Pancreas (tissue), 10 donors: Measurements from ENCODE around the gene FANCC. TPM values are rescaled to one million over a fixed set of nuclear protein-coding genes. Genes with fewer than 3 reads are reported as not detected.
"Not testable (repeated sequence)": the region's sequence is repeated elsewhere in the genome, so short reads cannot be mapped to it uniquely, and the experiment has no call there.

Source experiments
- ATAC-seq, 4 donors: fragments of 200-7000 bp; cut with Tn5 transposase; one replicate each; pipeline versions ENCODE4 v1.8.0 to v1.9.1; 2020; ENCODE audit warnings: mild to moderate bottlenecking in 4 of 4, moderate library complexity in 4 of 4
- DNase-seq, 6 donors: peaks; one replicate each; pipeline ENCODE4 v3.0.0-alpha.2; 2020
- FAIRE-seq: peaks from 2 replicates; lab custom pipeline; 2012; peaks lifted over from hg19 to GRCh38; lab: Jason Lieb, UNC
- H3K27ac ChIP-seq, 4 donors: fragments of 200-600 bp; sonication (generic); 1 replicate in 3 of 4; 2 replicates in 1 of 4; pipeline versions ENCODE4 v1.5.0 to v1.8.0; 2020
- H3K27me3 ChIP-seq, 4 donors: fragments of 200-600 bp; one replicate each; pipeline ENCODE4 v1.8.0; 2021
- H3K36me3 ChIP-seq, 3 donors: fragments of 200-600 bp; sonication (generic) in 1 of 3; one replicate each; pipeline versions ENCODE4 v1.5.0 to v1.8.0; 2020 to 2021
- H3K4me1 ChIP-seq, 3 donors: fragments of 200-600 bp; one replicate each; pipeline ENCODE4 v1.8.0; 2021
- H3K4me3 ChIP-seq, 4 donors: fragments of 200-600 bp; sonication (generic) in 2 of 4; one replicate each; pipeline versions ENCODE4 v1.5.0 to v1.8.0; 2020 to 2021
- H3K9me3 ChIP-seq, 4 donors: fragments of 200-600 bp; one replicate each; pipeline ENCODE4 v1.8.0; 2021
- WGBS, 2 donors: extraction: QIAGEN DNeasy Blood & Tissue Kit; methylation state at CpG; one replicate each; pipeline ENCODE4 v1.1.7; 2013; 5-methylcytosine and 5-hydroxymethylcytosine counted together
- intact Hi-C, 3 donors: fragments of 100-400 bp; cut with DNase I; formaldehyde crosslinking; loops; one replicate each; pipeline versions ENCODE4 v1.11.1 to v1.14.2; 2022
- polyA plus RNA-seq, 2 donors: library from polyadenylated mRNA; stranded (reverse); fragments of 200-250 nt; gene quantifications; one replicate each; pipeline ENCODE4 v1.2.3, GENCODE V29; 2013
- total RNA-seq, 6 donors: library from RNA; stranded (reverse); fragmentation: NEBNext Ultra II Directional in 4 of 6; extraction: Animal tissue kit (Norgen Biotek cat#: 25700) in 4 of 6; gene quantifications; one replicate each; pipeline versions ENCODE4 v1.2.1 to v1.2.4, GENCODE V29; 2021 to 2023
- TF ChIP-seq, protein P1 (sequence below), 4 donors: fragments of 200-600 bp; sonication (generic) in 3 of 4; IDR thresholded peaks; one replicate each; pipeline versions ENCODE4 v1.5.0 to v1.8.0; 2021; ENCODE audit warnings: antibody characterized with exemption in 4 of 4
- donor health status: healthy with polysubstance abuse.
- donor health status: DM: no; HTN: no; CAD: no; lungs with moderate emphysema.
- donor health status: DM: no; HTN: no; CAD: no.
- donor health status: control.
- donor health status: control.
- donor health status: Bipolar disorder and iron deficiency.
- donor health status: DM: yes; HTN: yes; CAD: no.
- donor health status: DM: no; HTN: no; CAD: no.
- donor health status: DM: no; HTN: no; CAD: no.
- donor health status: DM: yes; HTN: yes; CAD: no.

FANCC gene
- total and polyA plus RNA-seq, 8 donors, result 3.8 to 9.9 (median 4.6) TPM

DNA sequence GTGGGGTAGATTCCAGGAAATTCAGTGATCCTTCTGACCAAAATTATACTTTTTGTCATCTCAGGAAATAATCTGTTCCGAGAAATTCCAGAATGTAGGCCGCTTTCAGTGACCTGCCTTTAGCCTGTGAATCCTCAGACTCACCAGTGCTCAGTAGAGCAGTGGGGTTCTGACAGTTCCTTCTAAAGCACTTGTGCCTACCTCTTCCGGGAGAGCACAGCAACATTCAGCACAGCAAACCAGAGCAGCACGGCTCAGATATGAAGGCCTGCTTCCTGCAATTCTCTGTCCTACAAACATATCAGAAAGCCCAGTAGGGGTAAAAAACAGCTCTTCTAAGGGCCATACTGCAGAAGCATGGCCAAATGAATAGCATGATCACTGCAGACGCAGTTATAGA is 15.0 kb downstream of the FANCC start:
- ATAC-seq, result no peak
- TF ChIP-seq, protein P1, sequence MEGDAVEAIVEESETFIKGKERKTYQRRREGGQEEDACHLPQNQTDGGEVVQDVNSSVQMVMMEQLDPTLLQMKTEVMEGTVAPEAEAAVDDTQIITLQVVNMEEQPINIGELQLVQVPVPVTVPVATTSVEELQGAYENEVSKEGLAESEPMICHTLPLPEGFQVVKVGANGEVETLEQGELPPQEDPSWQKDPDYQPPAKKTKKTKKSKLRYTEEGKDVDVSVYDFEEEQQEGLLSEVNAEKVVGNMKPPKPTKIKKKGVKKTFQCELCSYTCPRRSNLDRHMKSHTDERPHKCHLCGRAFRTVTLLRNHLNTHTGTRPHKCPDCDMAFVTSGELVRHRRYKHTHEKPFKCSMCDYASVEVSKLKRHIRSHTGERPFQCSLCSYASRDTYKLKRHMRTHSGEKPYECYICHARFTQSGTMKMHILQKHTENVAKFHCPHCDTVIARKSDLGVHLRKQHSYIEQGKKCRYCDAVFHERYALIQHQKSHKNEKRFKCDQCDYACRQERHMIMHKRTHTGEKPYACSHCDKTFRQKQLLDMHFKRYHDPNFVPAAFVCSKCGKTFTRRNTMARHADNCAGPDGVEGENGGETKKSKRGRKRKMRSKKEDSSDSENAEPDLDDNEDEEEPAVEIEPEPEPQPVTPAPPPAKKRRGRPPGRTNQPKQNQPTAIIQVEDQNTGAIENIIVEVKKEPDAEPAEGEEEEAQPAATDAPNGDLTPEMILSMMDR (IDR thresholded peaks at IDR 0.05), result no peak
- no peak for FAIRE-seq
- H3K27me3 ChIP-seq, result no peaks in the 10 kb centered on the region
- no peaks in the 10 kb centered on the region for H3K36me3 ChIP-seq
- intact Hi-C loops, result no loop called here
- 91 to 92% methylated on average over 5 of the region's 5 CpGs for WGBS, 2 donors
- H3K4me3 ChIP-seq, result no peak overlapping the region
- no peak for DNase-seq
- H3K27ac ChIP-seq, result no peak overlapping the region
- peaks cover 7 to 9% (median 8%) of the 10 kb centered on the region in 3 donors for H3K4me1 ChIP-seq
- H3K9me3 ChIP-seq, result no peaks in the 10 kb centered on the region

DNA sequence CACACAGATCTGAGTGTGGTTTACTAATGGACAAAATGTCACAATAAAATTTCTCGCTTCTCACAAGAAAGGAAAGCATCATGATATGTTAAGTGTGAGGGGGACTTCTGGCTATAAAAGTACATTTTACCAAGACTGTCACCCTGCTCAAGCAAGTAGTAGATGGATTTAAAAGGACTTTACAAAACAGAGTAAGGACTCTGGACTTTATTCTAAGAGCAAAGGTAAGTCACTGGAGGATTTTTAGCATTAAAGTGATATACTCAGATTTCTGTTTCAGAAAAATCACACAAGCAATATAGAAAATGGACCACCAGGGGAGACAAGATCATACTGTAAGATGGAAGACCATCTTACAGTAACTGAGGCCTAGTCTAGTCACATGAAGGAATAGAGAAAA is 19.7 kb downstream of the FANCC start:
- H3K4me1 ChIP-seq, result no peaks in the 10 kb centered on the region
- ATAC-seq (no peak), FAIRE-seq (no peak), DNase-seq (no peak)
- intact Hi-C loops, result no loop called here
- 95 to 100% methylated on average over 1 of the region's 1 CpG for WGBS, 2 donors
- no peaks in the 10 kb centered on the region for H3K9me3 ChIP-seq
- TF ChIP-seq, protein P1 (IDR thresholded peaks at IDR 0.05), result no peak
- H3K27me3 ChIP-seq, result no peaks in the 10 kb centered on the region
- H3K36me3 ChIP-seq, result no peaks in the 10 kb centered on the region
- no peak overlapping the region for H3K27ac ChIP-seq
- no peak overlapping the region for H3K4me3 ChIP-seq

DNA sequence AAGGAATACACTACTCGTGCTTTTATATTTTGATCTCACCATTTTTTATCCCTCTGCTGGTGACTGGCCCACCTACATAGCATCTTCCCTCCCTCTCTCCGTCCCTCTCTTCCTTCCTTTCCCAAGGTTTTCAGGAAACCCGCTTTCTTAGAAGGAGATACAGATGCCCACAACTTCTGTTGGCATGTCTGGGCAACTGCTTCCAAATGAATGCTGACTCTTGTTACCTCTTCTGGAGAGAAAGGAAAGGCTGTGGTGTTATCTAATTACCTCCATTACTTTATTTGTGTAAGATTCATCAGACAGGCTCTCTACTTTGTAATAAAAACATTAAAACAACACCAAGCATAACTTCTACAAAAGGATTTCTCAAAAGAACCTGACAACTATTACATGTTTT is 20.2 kb downstream of the FANCC start:
- 87 to 92% methylated on average over 3 of the region's 3 CpGs for WGBS, 2 donors

DNA sequence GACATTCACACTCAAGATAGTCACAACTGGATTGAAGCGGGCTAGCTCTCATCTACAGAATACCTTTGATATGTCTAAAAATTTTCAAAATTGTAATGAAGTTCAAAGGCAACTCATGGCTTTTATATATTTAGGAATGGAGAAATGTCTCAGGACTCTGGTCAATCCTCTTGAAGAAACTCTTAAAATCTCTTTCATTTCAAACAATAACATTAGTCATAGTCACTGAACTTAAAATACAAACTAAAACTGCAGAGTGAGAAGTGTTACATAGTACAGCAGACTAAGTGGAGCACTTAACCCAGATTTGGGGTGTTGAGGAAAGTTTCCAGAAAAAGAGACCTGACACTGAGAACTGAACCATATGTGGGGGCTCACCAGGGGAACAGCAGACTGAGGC is 20.7 kb downstream of the FANCC start:
- Histone ChIP-seq H3K4me3 (no peak overlapping the region), H3K9me3 (no peaks in the 10 kb centered on the region), H3K27me3 (no peaks in the 10 kb centered on the region), H3K27ac (no peak overlapping the region), H3K36me3 (no peaks in the 10 kb centered on the region), H3K4me1 (no peaks in the 10 kb centered on the region)
- intact Hi-C loops, result no loop called here
- FAIRE-seq (no peak), DNase-seq (no peak), ATAC-seq (no peak)
- 95 to 100% methylated on average over 1 of the region's 1 CpG for WGBS, 2 donors
- TF ChIP-seq, protein P1 (IDR thresholded peaks at IDR 0.05), result no peak

More for the DNA sequence above, 20.2 kb downstream of the FANCC start:
- no peak overlapping the region for H3K27ac ChIP-seq
- no peaks in the 10 kb centered on the region for H3K27me3 ChIP-seq
- no peaks in the 10 kb centered on the region for H3K9me3 ChIP-seq
- no peaks in the 10 kb centered on the region for H3K4me1 ChIP-seq
- ATAC-seq, result no peak
- intact Hi-C loops, result no loop called here
- no peak overlapping the region for H3K4me3 ChIP-seq
- TF ChIP-seq, protein P1 (IDR thresholded peaks at IDR 0.05), result no peak
- H3K36me3 ChIP-seq, result no peaks in the 10 kb centered on the region
- no peak for DNase-seq
- FAIRE-seq, result no peak

DNA sequence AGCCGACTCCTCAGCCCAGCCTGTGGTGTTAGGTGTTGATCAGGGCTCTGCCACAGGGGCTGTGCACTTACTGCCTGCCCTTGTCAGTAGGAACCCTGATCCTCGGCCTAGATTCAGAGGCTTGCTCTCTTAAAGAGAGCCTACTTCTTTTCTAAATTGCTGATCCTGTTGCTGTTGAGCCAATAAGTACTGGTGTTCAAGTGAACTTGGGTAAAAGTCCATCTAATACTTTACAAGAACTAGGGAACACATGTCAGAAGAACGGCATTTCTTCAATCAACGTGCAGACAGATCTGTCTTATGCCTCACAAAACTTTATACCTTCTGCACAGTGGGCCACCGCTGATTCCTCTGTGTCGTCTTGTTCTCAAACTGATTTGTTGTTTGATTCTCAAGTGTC is 24.2 kb downstream of the FANCC start:
- 90 to 93% methylated on average over 6 of the region's 6 CpGs for WGBS, 2 donors
- DNase-seq, H3K4me1 ChIP-seq, H3K4me3 ChIP-seq, H3K9me3 ChIP-seq, FAIRE-seq, intact Hi-C loops, H3K27me3 ChIP-seq, H3K36me3 ChIP-seq, ATAC-seq, H3K27ac ChIP-seq: not testable (repeated sequence)
